Activated CD4-positive, alpha-beta T cell treated with anti-CD3 and anti-CD28 coated beads, Interleukin-2, amount 10 ng/mL, durations not matched to agents 7 days and 5 days (primary cell): Measurements from ENCODE around the gene CFAP410. TPM values are rescaled to one million over a fixed set of nuclear protein-coding genes. Genes with fewer than 3 reads are reported as not detected.
"Not testable (repeated sequence)": the region's sequence is repeated elsewhere in the genome, so short reads cannot be mapped to it uniquely, and the experiment has no call there.

Source experiments
- CTCF ChIA-PET: fragments of 350-600 bp; sonication (Branson Sonifier 250); formaldehyde crosslinking; loops from one replicate; lab custom pipeline; 2021; ENCODE audit warnings: antibody characterized with exemption; lab: Charles Lee
- POLR2A ChIA-PET: fragments of 350-600 bp; sonication (Branson Sonifier 250); formaldehyde crosslinking; loops from one replicate; lab custom pipeline; 2021; ENCODE audit warnings: antibody characterized with exemption; lab: Charles Lee
- DNase-seq: peaks from one replicate; pipeline ENCODE4 v3.0.0-alpha.2; 2020
- H3K27ac Mint-ChIP-seq: one replicate; pipeline ENCODE4 v1.8.0; 2021; ENCODE audit warnings: mild to moderate bottlenecking, moderate library complexity, mixed read lengths
- H3K27me3 Mint-ChIP-seq: one replicate; pipeline ENCODE4 v1.8.0; 2021; ENCODE audit warnings: mixed read lengths
- H3K36me3 Mint-ChIP-seq: one replicate; pipeline ENCODE4 v1.8.0; 2021; ENCODE audit warnings: low read depth, mixed read lengths
- H3K4me1 Mint-ChIP-seq: one replicate; pipeline ENCODE4 v1.8.0; 2021; ENCODE audit warnings: mixed read lengths
- H3K4me3 Mint-ChIP-seq: one replicate; pipeline ENCODE4 v1.8.0; 2021; ENCODE audit warnings: mild to moderate bottlenecking, moderate library complexity, mixed read lengths
- H3K9me3 Mint-ChIP-seq: one replicate; pipeline ENCODE4 v1.8.0; 2021; ENCODE audit warnings: mixed read lengths
- total RNA-seq, 2 experiments: library from RNA; stranded (reverse); gene quantifications; one replicate each; pipeline ENCODE4 v1.2.3, GENCODE V29; 2021

CFAP410 gene
- total RNA-seq, 2 experiments from 2014 or later: 11.6 to 16.0 TPM

DNA sequence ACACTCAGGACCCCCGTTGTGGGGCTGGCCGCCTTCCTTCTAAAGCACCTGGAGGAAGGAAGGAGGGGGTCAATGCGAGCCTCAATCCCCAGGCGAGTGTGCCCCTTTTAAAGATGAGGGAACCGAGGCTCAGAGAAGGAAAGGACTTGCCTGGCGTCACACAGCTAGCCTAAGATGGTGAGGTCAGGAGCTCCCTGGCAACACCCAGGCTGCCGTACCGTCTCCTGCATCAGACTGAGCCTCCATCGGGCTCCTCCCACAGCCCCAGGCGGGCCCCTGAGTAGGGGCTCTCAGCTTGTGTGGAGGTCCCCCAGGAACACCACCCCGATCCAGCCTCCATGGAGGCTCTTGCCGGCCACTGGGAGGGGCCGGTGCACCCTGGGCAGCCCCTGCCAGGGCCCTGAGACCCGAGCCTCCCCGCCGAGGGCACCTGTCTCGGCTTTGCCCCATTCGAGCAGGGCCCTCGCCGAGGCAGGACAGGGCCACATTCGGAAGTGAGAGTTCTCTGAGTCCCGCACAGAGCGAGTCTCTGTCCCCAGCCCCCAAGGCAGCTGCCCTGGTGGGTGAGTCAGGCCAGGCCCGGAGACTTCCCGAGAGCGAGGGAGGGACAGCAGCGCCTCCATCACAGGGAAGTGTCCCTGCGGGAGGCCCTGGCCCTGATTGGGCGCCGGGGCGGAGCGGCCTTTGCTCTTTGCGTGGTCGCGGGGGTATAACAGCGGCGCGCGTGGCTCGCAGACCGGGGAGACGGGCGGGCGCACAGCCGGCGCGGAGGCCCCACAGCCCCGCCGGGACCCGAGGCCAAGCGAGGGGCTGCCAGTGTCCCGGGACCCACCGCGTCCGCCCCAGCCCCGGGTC, 53.8 kb downstream of the CFAP410 start, which contains the start of gene AIRE:
Gene AIRE (plus strand): TSS at position 739 of the 855 bp plus-strand sequence. CDS start 131 bp downstream, outside the sequence.
- POLR2A ChIA-PET: no interaction called here
- Mint-ChIP-seq H3K9me3 (no peaks in the 10 kb centered on the region), H3K4me1 (peaks cover 3% of the 10 kb centered on the region), H3K4me3 (no peak within 1 kb of the TSS), H3K27ac (no peak within 1 kb of the TSS), H3K27me3 (no peaks in the 10 kb centered on the region), H3K36me3 (no peaks in the 10 kb centered on the region)
- no peak for DNase-seq
- CTCF ChIA-PET: interaction anchor here (1.3 kb wide), 1 partner anchor 12 kb away, joined by 6 read pairs; no protein-coding TSS in a partner anchor

DNA sequence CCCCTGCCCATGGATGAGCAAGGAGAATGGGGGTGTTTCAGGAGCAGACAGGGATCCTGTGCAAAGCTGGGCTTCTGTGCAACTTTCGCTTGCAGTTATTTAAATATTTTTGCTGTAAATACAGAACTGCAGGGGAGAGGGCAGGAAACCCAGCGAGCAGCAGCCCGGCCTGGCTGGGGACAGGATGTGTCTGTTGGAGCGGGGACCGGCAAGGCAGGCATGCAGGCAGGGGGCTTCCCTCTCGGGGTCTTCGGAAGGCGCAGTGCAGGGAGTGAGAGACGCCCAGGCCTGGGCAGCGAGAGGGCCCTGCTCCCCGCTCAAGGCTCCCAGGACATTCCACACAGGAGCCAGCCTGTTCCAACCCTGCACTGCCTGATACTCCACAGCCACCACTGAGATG, 55.2 kb downstream of the CFAP410 start:
- no peak overlapping the region for H3K4me3 Mint-ChIP-seq
- no peak for DNase-seq
- CTCF ChIA-PET: interaction anchor here (1.3 kb wide), 1 partner anchor 14 kb away, joined by 6 read pairs; no protein-coding TSS in a partner anchor
- H3K36me3 Mint-ChIP-seq: no peaks in the 10 kb centered on the region
- POLR2A ChIA-PET: no interaction called here
- H3K4me1 Mint-ChIP-seq: peaks cover 3% of the 10 kb centered on the region
- no peaks in the 10 kb centered on the region for H3K9me3 Mint-ChIP-seq
- H3K27ac Mint-ChIP-seq: no peak overlapping the region
- no peaks in the 10 kb centered on the region for H3K27me3 Mint-ChIP-seq

GRCh38 chr21:44283211-44283785, 55.9 kb downstream of the CFAP410 start:
- DNase-seq, H3K27ac Mint-ChIP-seq, POLR2A ChIA-PET, H3K4me3 Mint-ChIP-seq, H3K36me3 Mint-ChIP-seq, H3K9me3 Mint-ChIP-seq, H3K27me3 Mint-ChIP-seq, H3K4me1 Mint-ChIP-seq, CTCF ChIA-PET: not testable (repeated sequence)

DNA sequence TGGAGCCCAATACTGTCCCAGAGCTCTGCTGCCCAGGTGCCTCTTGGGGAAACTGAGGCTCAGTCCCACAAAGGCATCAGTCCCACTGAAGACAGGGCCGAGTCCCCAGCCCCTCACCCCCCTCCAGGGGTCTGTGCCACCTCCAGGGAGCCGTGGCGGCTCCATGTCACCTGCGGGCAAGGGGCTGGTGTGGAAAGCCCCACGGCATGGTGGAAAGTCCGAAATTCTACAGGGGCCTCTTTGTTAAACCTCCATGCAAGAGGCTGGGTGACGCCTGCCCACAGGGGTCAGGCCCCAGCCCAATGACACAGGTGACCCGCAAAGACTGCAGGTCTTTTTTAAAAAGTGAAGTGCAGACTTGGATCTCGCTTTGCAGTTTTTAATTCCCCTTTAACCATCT, 56.8 kb downstream of the CFAP410 start:
- ChIA-PET CTCF (no interaction called here), POLR2A (no interaction called here)
- Mint-ChIP-seq H3K4me1 (no peaks in the 10 kb centered on the region), H3K27ac (no peak overlapping the region), H3K36me3 (no peaks in the 10 kb centered on the region), H3K9me3 (no peaks in the 10 kb centered on the region), H3K4me3 (no peak overlapping the region), H3K27me3 (peaks cover 2% of the 10 kb centered on the region)
- no peak for DNase-seq

GRCh38 chr21:44281801-44282200, 57.4 kb downstream of the CFAP410 start:
- Mint-ChIP-seq H3K27ac (no peak overlapping the region), H3K9me3 (no peaks in the 10 kb centered on the region), H3K36me3 (no peaks in the 10 kb centered on the region), H3K4me1 (no peaks in the 10 kb centered on the region), H3K27me3 (peaks cover 5% of the 10 kb centered on the region), H3K4me3 (no peak overlapping the region)
- ChIA-PET CTCF (no interaction called here), POLR2A (no interaction called here)
- DNase-seq: no peak

DNA sequence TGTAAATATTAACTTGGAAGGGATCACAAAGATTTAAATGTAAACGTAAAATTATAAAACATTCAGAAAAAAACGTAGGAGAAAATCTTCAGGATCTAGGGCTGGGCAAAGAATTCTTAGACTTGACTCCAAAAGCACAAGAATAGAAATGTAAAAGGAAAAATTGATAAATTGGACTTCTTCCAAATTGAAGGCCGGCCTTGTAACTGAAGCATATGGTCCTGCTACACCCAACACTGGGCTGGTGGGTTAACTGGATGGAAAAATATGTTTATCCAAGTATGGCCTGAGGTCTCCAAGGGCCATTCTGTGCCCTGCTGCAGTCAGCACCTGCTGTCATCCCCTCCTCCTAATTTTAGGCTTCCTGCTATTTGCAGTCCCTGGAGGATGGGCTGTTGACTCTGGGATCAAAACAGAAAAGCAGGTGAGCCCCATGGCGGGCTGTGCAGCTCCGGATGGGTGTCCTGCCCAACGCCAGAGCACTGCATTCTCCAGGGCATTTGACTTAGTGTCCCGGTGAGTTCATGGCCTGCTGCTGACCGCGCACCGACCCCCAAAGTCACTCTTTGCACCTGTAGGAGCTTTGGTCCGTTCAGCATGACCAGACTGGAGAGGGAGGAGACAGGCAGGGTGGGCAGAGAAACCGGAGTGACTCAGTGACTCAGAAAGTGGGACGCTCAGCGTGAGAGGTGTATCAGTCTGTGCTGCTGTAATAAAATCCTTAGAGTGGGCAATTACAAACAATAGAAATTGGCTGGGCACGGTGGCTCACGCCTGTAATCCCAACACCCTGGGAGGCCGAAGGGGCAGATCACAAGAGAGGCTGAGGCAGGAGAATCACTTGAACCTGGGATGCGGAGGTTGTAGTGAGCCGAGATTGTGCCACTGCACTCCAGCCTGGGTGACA, 59.6 kb downstream of the CFAP410 start:
- CTCF ChIA-PET: no interaction called here

More for the DNA sequence above, 59.6 kb downstream of the CFAP410 start:
- Mint-ChIP-seq H3K4me3 (no peak overlapping the region), H3K27me3 (peaks cover 13% of the 10 kb centered on the region), H3K4me1 (no peaks in the 10 kb centered on the region), H3K36me3 (no peaks in the 10 kb centered on the region), H3K9me3 (no peaks in the 10 kb centered on the region), H3K27ac (no peak overlapping the region)
- POLR2A ChIA-PET: no interaction called here
- DNase-seq: no peak

Other genes starting within 250 kb of the CFAP410 start
- 10 to 100 TPM; 24.2 to 29.0 TPM for gene PWP2, start 232.0 kb downstream of the CFAP410 start, total RNA-seq
- 10 to 100 TPM; 41.7 to 50.2 TPM for gene GATD3, start 205.7 kb downstream of the CFAP410 start, total RNA-seq
- gene ICOSLG, start 98.4 kb downstream of the CFAP410 start, total RNA-seq: 1 to 10 TPM; 4.9 to 5.5 TPM
- gene DNMT3L, start 77.5 kb downstream of the CFAP410 start, total RNA-seq: not detected
- gene AIRE, start 53.5 kb downstream of the CFAP410 start, total RNA-seq: under 1 TPM; 0.27 to 0.30 TPM
- gene PFKL, start 39.3 kb downstream of the CFAP410 start, total RNA-seq: 100 to 1,000 TPM; 190 to 210 TPM
- gene TRPM2, start 14.2 kb upstream of the CFAP410 start, total RNA-seq: 10 to 100 TPM; 13.9 to 15.2 TPM
- gene LRRC3, start 116.1 kb upstream of the CFAP410 start, total RNA-seq: 1 to 10 TPM; 5.0 to 5.1 TPM
- not detected for gene KRTAP10-1, start 200.8 kb upstream of the CFAP410 start, total RNA-seq
- gene KRTAP10-2, start 212.1 kb upstream of the CFAP410 start, total RNA-seq: not detected
- gene KRTAP10-3, start 219.4 kb upstream of the CFAP410 start, total RNA-seq: not detected
- not detected for gene KRTAP10-4, start 234.3 kb upstream of the CFAP410 start, total RNA-seq
- not detected for gene KRTAP10-5, start 241.2 kb upstream of the CFAP410 start, total RNA-seq